GM18526 (cell line): ENCODE results near the gene CHD5.

Source experiments
- POLR2A ChIP-seq: IDR thresholded peaks from 3 replicates; pipeline ENCODE4 v1.6.1; 2011; ENCODE audit not compliant: insufficient read length; ENCODE audit errors: extremely low read depth

The CHD5 gene

DNA sequence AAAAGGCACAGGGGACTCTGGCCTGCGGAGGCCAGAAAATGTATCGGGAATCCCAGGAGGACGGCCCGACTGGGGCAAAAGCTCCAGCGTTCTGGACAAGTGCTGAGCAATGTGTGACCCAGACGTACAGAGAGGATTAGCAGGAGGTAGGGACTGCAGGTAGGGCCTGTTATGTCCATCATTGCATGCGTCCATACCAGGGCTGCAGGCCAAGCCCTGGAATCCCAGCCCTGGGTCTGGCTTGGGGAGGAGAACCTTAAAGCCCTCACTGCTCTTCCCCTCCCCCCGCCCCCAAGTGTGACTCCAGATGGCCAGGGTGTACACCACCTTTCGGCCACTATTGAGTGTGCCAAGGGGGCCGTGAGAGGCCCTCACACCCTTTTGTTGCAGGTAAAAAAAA lies 27.8 kb upstream of the CHD5 start:
- no peak for TF ChIP-seq POLR2A

DNA sequence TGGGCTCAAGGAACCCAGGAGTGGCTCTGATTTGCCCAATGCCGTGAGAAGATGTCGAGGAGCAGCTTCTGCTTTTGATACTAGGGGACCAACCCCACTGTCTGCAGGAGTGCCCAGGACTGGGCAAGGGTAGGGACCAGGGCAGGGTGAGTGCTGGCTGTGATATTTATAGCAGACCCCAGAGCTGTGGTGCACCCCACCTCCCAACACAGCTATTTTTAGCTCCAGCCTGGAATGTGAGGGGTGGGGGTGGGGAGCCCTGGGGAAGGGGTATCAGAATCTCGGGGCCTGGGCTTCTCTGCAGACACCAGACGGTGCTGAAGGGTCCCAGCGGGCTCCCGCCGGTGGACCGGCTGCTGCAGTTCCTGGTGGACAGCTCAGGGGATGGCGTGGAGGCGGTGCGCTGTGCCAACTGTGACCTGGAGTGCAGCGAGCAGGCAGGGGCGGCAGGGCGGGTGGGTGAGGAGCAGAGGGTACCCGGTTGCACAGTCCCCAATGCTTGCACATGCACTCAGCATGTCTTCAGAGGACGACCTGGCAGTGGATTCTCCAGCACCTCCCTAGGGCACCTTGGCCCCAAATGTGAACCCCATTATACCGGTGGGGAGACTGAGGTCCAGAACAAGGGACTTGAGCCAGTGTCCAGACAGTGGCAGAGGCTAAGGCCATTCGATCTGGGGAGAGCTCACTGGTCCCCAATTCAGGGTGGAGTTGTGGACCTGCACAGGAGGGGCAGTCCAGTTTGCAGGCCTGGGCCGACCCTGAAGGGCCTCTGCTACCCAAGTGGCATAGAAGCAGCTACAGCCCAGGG lies 27.2 kb upstream of the CHD5 start:
- no peak for TF ChIP-seq POLR2A

DNA sequence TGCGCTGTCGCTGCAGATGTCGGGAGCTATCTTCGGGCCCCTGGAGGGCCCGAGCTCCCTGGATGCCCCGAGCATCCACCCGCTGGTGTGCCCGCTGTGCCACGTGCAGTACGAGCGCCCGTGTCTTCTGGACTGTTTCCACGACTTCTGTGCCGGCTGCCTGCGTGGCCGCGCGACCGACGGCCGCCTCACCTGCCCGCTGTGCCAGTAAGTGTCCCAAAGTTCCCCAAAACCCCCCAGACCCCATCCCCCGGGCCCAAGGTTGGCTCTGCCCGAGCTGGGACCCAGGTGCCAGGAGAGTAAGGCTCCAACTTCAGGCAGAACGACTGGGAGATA lies 26.4 kb upstream of the CHD5 start:
- no peak for TF ChIP-seq POLR2A

DNA sequence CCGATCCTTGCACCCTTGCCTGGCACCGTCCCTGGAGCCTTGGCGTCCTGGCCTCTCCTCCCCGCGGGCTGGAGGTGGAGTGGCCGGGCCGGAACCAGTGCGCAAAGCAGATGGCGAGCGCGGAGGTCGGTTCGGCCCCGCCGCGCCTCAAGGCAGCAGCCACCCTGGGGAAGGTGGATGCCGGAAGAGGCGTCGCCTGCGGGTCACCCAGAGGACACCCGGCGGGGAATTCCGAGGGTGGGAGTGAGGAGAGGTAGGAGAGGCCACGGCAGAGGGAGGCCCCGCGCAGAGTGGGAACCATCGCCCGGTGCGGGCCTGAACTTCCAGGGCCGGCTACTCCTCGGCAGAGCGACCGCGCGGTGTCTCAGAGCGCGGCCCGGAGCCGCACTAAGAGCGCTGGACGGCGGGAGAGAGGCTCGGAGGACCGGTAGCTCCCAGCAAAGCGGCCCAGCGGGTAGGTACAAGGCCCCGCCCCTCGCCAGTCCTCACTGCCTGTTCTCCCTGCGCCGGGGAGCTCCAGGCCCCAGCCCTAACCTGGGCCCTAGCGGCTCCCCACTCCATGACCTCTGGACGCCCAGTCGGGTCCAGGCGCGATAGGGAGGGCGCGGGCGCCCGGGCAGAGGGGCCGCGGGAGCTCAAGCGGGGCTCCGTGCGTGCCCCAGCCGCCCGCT lies 25.9 kb upstream of the CHD5 start, which contains the start of gene RNF207:
TSS of gene RNF207 (plus strand) at position 271 of the 671 bp plus-strand sequence. CDS start 417 bp downstream, outside the sequence.
- TF ChIP-seq POLR2A = peak; percentile 65

DNA sequence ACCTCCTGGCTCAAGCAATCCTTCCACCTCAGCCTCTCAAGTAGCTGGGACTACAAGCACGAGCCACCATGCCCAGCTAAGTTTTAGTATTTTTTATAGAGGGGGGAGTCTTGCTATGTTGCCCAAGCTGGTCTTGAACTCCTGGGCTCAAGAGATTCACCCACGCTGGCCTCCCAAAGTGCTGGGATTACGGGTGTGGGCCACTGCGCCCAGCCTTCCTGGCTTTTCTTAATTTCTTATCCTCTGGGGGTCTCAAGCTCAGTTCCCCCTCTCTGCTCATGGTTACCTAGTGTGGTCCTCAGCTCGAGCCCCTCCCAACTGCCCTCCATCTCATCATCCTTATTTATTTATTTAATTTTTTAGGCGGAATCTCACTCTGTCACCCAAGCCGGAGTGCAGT lies 22.1 kb upstream of the CHD5 start:
- TF ChIP-seq POLR2A = no peak

DNA sequence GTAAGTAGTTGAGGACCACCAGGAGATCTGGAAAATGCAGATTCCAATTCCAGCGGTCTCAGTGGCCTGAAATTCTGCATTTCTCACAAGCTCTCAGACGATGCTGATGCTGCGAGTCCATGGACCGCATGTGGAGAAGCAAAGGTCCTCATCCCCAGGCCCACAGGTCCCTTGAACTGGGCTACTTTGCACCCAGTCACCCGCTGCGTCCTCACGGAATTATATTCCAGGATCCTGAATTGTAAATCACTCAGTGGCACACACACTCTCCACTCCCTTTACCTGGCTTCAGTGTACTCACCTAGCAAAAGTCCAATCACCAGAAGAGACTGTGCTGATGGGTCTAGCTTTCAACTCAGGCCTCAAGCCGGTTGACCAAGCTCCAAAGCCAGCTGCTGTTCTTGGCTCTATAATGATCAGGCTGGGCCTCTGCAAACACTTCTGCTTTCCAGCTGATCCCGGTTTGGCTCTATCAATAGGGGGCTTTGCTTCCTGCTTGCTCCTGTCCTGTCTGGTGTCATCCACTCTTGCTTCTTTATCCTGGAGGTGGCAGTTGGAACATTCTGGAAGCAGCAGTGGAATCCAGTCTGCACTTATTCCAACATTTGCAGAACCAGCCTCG lies 20.2 kb upstream of the CHD5 start:
- no peak for TF ChIP-seq POLR2A

DNA sequence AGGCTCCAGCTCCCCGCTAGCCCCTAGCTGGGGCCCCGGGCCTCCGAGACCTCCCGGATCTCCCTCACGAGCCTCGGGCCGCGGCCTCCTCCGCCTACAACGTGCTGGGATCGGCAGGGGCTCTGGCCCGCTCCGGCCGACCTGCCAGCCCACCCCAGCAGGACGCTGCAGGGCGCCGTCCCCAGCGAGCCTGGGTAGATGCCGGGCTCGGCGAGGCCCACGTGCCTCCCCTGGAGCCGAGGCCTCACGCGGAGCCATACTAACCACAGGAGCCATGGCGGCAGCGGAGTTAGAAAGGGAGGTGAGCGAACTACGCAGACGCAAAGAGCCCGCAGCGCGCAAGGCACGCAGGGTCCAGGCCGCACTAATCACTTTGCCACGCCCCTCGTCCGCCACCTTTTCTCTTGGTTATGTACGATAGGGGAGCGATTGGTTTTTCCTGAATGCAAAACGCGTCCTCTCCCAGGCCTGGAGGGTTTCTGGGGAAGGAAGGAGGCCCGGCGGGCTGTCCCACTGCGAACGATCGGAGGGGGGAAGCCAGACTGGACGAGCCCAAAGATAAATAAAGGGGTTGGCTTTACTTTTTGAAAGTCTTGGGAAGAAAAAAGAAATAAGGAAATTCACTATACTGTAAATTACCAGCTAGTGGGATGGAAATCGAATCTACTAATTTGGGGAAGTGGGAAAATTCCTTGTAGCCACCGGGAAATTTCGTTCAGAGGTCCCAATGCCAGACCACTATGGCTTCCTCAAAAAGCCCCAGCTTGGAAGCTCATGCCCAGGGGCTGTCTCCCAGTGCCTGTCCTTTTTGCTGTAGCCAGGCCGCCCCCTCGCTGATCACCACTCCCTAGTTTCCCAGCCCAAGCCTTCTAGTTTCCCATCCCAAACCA lies 19.4 kb upstream of the CHD5 start, which contains the start of gene RPL22:
TSS of gene RPL22 (minus strand) at position 298 of the 890 bp plus-strand sequence. CDS start at position 276, 22 bp downstream.
- peak; percentile 93 for TF ChIP-seq POLR2A

DNA sequence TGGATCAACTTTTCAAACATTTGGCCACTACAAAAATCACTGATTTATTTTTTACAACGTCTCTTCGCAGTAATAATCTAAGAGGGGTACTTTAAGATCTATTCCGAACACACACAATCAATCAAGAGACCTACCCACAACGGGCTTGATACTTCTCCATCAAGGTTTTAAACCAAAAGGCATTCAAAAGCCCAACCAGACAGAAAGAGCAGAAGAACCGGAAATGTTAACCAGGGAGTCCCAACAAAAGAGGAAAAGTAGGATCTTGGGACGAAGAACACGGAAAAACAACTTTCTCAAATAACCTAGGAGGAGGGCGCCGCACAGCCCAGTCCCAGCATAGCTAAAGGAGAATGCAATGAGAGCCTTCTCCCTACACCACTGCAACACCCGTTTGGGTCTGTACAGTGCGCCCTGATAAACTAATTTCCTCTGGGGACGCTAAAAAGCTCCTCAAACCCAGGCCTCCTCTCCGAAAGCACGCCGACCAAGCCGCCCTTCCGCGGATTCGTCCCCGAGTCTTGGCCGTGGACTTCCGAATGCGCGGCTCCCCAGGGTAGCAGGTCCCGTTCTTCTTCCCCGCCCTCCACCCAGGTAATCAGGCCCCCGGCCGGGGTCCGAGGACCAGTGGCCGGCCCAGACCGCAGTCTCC lies 18.7 kb upstream of the CHD5 start:
- no peak for TF ChIP-seq POLR2A

DNA sequence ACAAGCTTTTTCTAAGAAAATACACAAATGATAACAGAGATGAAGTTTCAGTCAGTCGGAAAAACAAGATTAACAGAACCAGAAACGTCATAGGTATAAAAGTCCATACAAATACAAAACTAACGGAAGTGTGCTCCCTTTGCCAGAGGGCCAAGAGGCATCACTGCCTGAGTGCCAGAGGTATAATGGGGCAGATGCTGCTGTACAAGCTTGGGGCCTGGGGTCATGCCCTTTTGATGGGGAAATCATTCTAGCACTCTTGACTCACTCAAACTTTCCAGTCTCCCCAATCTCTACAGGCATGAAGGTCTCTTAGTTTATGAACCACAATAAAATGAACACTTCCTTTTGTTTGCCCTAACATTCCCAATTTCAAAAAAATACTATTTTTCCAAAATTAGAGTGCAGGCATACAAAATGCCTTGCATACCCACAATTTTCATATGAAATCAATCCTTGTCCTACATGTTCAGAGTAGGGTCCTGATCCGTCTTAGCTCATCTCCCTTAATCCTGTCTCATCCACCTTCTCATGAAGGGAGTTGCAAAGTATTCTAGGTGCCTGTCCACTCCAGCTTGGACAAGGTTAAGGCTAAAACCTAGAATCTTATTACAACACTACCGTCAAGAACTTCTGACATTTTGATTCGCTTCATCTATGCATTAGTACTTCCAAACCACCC lies 17.8 kb upstream of the CHD5 start:
- TF ChIP-seq POLR2A = no peak

DNA sequence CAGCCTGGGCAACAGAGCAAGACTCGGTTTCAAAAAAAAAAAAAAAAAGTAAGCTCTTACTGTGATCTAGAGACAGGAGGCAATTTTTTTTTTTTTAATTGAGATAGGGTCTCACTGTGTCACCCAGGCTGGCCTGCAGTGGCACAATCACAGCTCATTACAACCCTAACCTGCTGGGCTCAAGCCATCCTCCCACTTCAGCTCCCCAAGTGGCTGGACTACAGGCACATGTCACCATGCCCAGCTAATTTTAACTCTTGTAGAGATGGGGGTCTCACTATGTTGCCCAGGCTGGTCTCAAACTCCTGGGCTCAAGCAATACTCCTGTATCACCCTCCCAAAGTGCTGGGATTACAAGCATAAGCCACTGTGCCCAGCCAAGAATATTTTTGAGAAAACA lies 11.8 kb upstream of the CHD5 start:
- no peak for TF ChIP-seq POLR2A

DNA sequence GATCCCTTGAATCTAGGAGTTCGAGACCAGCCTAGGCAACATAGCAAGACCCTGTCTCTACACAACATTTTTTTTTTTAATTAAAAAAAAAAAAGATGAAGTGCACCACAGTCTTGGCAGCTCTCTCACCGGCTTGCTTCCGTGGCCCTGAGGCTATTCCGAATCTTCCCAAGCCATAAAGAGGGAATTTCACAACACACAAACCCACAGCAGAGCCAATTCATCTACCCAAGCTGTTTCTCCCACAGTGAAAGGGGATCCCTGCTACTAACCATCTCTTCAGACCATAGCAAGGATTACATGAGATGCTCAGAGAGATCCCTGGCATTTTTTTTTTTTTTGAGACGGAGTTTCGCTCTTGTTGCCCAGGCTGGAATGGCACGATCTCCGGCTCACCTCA lies 8.3 kb upstream of the CHD5 start:
- no peak for TF ChIP-seq POLR2A

DNA sequence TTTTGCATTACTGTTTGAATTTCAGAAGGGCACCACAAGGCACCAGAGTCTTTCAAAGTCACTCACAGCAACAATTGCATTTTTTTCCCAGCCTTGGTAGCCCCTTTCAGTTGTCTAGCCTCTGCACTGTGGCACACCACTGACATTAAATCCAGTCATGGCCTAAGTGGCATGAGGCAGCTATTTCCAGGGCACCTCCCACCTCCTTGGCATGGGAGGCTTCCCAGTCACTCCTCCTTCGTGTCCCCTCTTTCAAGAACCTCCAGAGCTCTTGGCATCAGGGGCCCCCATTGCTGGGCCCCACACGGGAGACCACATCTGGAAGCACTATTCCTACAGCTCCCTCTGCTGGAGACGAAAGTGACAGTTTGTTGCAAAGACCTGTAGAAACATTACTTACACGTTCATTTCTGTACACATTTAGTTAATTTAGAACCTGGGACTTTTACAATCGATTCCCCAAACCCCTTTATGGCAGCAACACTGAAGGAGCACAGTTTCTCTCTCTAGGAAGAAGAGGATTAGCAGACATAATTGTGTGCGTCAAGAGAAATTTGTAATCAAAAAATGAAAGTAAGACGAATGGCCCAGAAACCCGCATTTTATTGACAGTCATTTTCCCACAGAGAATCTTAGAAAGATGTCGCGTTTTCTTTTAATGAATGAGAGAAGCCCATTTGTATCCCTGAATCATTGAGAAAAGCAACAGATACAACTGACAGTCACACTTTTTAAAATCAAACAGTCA lies 5.7 kb upstream of the CHD5 start:
- no peak for TF ChIP-seq POLR2A

DNA sequence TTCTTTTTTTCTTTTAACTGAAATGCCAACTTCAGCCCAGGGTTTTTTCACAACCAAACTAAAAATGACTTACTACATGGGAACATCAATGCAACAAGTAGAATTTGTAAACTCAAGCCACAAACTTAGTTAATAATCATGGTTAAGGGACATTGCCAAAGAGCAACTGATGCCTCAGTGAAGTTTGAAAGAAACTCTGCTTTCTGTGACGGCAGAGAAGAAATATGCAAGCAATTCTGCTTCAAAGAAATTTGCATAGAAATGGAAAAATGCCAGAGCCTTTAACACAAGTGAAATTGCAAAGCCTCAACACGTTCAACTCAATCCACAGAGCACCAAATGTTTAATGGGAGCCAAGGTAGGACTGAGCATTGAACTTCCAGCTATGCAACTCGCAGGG lies 5.0 kb upstream of the CHD5 start:
- no peak for TF ChIP-seq POLR2A
